KMS-11 (cell line): ENCODE results near the gene KSR2.

Source experiments
- H2AFZ ChIP-seq: fragments of 200-600 bp; sonication (generic); 2 replicates; pipeline ENCODE4 v1.6.1; 2016; ENCODE audit warnings: antibody characterized with exemption, mixed run types, low read depth
- H3K27ac ChIP-seq: fragments of 200-600 bp; sonication (generic); 2 replicates; pipeline ENCODE4 v1.6.1; 2016; ENCODE audit warnings: mild to moderate bottlenecking, mixed run types
- H3K27me3 ChIP-seq: fragments of 200-600 bp; sonication (generic); 2 replicates; pipeline ENCODE4 v1.6.1; 2017; ENCODE audit warnings: mild to moderate bottlenecking, low read depth, mixed run types, moderate library complexity; ENCODE audit not compliant: insufficient read depth
- H3K36me3 ChIP-seq: fragments of 200-600 bp; sonication (generic); 2 replicates; pipeline ENCODE4 v1.6.1; 2017; ENCODE audit warnings: mild to moderate bottlenecking, mixed run types; ENCODE audit not compliant: insufficient read depth
- H3K4me1 ChIP-seq: fragments of 200-600 bp; sonication (generic); 2 replicates; pipeline ENCODE4 v1.6.1; 2016; ENCODE audit warnings: mild to moderate bottlenecking, low read depth, mixed run types; ENCODE audit not compliant: poor library complexity, severe bottlenecking
- H3K4me2 ChIP-seq: fragments of 200-600 bp; sonication (generic); 2 replicates; pipeline ENCODE4 v1.7.0; 2016; ENCODE audit warnings: mild to moderate bottlenecking, mixed run types
- H3K4me3 ChIP-seq: fragments of 200-600 bp; sonication (generic); IDR thresholded peaks from 2 replicates; pipeline ENCODE4 v1.6.1; 2017; ENCODE audit warnings: low read depth, low read length, mixed read lengths; ENCODE audit not compliant: insufficient read depth
- H3K79me2 ChIP-seq: fragments of 200-600 bp; sonication (generic); 2 replicates; pipeline ENCODE4 v1.6.1; 2016; ENCODE audit warnings: low read depth, mixed run types; ENCODE audit not compliant: insufficient read depth
- H3K9ac ChIP-seq: fragments of 200-600 bp; sonication (generic); 2 replicates; pipeline ENCODE4 v1.6.1; 2016; ENCODE audit warnings: mild to moderate bottlenecking, mixed run types
- H4K20me1 ChIP-seq: fragments of 200-600 bp; sonication (generic); 2 replicates; pipeline ENCODE4 v1.6.1; 2016; ENCODE audit warnings: mild to moderate bottlenecking, mixed run types; ENCODE audit not compliant: insufficient read depth
- CTCF ChIP-seq: fragments of 200-600 bp; sonication (generic); conservative IDR thresholded peaks from 2 replicates; pipeline ENCODE4 v1.6.1; 2017; ENCODE audit warnings: low read depth, mild to moderate bottlenecking, antibody characterized with exemption, low read length, moderate library complexity, mixed read lengths

The KSR2 gene

GRCh38 chr12:117986705-117987469, 18.1 kb upstream of the KSR2 start:
- Histone ChIP-seq H3K36me3 (no peaks in the 10 kb centered on the region), H3K79me2 (no peaks in the 10 kb centered on the region), H4K20me1 (no peaks in the 10 kb centered on the region), H3K4me3 (no peak overlapping the region), H3K27ac (no peak overlapping the region), H2AFZ (no peak overlapping the region), H3K4me2 (no peak overlapping the region), H3K9ac (no peak overlapping the region), H3K4me1 (no peaks in the 10 kb centered on the region), H3K27me3 (no peaks in the 10 kb centered on the region)
- no peak for TF ChIP-seq CTCF

GRCh38 chr12:117985182-117985581, 16.4 kb upstream of the KSR2 start:
- Histone ChIP-seq H4K20me1 (no peaks in the 10 kb centered on the region), H3K9ac (no peak overlapping the region), H3K4me2 (no peak overlapping the region), H3K4me3 (no peak overlapping the region), H3K27ac (no peak overlapping the region), H3K79me2 (no peaks in the 10 kb centered on the region), H3K36me3 (no peaks in the 10 kb centered on the region), H3K4me1 (no peaks in the 10 kb centered on the region), H3K27me3 (no peaks in the 10 kb centered on the region), H2AFZ (no peak overlapping the region)
- TF ChIP-seq CTCF, result no peak

- no peak overlapping the region for H2AFZ ChIP-seq
- H3K4me1 ChIP-seq, result no peaks in the 10 kb centered on the region
Observed at GRCh38 chr12:117981267-117981666, 12.5 kb upstream of the KSR2 start.

GRCh38 chr12:117980616-117981015, 11.8 kb upstream of the KSR2 start:
- Histone ChIP-seq H2AFZ (no peak overlapping the region), H3K4me3 (no peak overlapping the region), H3K36me3 (no peaks in the 10 kb centered on the region), H3K9ac (no peak overlapping the region), H3K79me2 (no peaks in the 10 kb centered on the region), H4K20me1 (no peaks in the 10 kb centered on the region), H3K4me2 (no peak overlapping the region), H3K27me3 (no peaks in the 10 kb centered on the region), H3K4me1 (no peaks in the 10 kb centered on the region), H3K27ac (no peak overlapping the region)
- no peak for TF ChIP-seq CTCF

More at GRCh38 chr12:117981267-117981666, 12.5 kb upstream of the KSR2 start:
- no peak for TF ChIP-seq CTCF
- H4K20me1 ChIP-seq, result no peaks in the 10 kb centered on the region
- H3K4me3 ChIP-seq, result no peak overlapping the region
- no peaks in the 10 kb centered on the region for H3K36me3 ChIP-seq
- no peak overlapping the region for H3K9ac ChIP-seq
- no peak overlapping the region for H3K27ac ChIP-seq
- H3K27me3 ChIP-seq, result no peaks in the 10 kb centered on the region
- H3K4me2 ChIP-seq, result no peak overlapping the region
- H3K79me2 ChIP-seq, result no peaks in the 10 kb centered on the region
